HCT116 (cell line): ENCODE measurements around the gene CCNL1. TPM values are rescaled to one million over a fixed set of nuclear protein-coding genes. Genes with fewer than 3 reads are reported as not detected.

ENCODE experiments used
- ATAC-seq: fragments of 200-7000 bp; cut with Tn5 transposase; 2 replicates; pipeline ENCODE4 v1.9.1; 2020; ENCODE audit warnings: mild to moderate bottlenecking, moderate library complexity
- BruUV-seq: library from RNA; stranded (reverse); fragments of 400-500 nt; replicated peaks from 2 replicates; lab custom pipeline; 2021; lab: Mats Ljungman, UMichigan
- CTCF ChIA-PET: fragments of 300-600 bp; sonication (Branson Sonifier 250); formaldehyde crosslinking; loops from one replicate; lab custom pipeline; 2021; ENCODE audit warnings: antibody characterized with exemption; lab: Charles Lee
- POLR2A ChIA-PET: fragments of 300-600, 350-600 bp; sonication (Branson Sonifier 250); formaldehyde crosslinking; loops from one replicate; lab custom pipeline; 2021; ENCODE audit warnings: antibody characterized with exemption; lab: Charles Lee
- RAD21 ChIA-PET, 2 experiments: fragments of 300-600 bp; sonication (Branson Sonifier 250); formaldehyde crosslinking; loops; one replicate each; lab custom pipeline; 2023; ENCODE audit warnings: low total read pairs in 2 of 2; ENCODE audit not compliant: uncharacterized antibody in 2 of 2, unreplicated experiment in 2 of 2, low non-redundant PET in 1 of 2; lab: Charles Lee
- DNase-seq: peaks from one replicate; pipeline ENCODE4 v3.0.0-alpha.2; 2010; ENCODE audit warnings: low read depth, low spot score
- H2AFZ ChIP-seq: fragments of 200-600 bp; shearing (Covaris generic), sonication (generic); 2 replicates; pipeline ENCODE4 v1.6.1; 2017; ENCODE audit warnings: low read depth, mixed run types, mixed read lengths, antibody characterized with exemption, low read length; ENCODE audit not compliant: poor library complexity, severe bottlenecking
- H3K27ac ChIP-seq: 2 replicates; pipeline ENCODE4 v1.5.1; 2012; ENCODE audit warnings: low read depth, low read length
- H3K27me3 ChIP-seq: fragments of 200-600 bp; sonication (generic); 2 replicates; pipeline ENCODE4 v1.6.1; 2016; ENCODE audit warnings: mixed run types, low read length, mixed read lengths; ENCODE audit not compliant: insufficient read depth
- H3K36me3 ChIP-seq, 2 experiments: fragments of 200-500 bp in 1 of 2; fragments of 200-600 bp in 1 of 2; sonication (Bioruptor generic) in 1 of 2; sonication (generic) in 1 of 2; 2 replicates each; pipeline versions ENCODE4 v1.5.1 to v1.6.1; 2014 to 2016; ENCODE audit warnings: low read length in 2 of 2, inconsistent platforms in 1 of 2, mixed read lengths in 1 of 2, mixed run types in 1 of 2; ENCODE audit not compliant: insufficient read depth in 2 of 2, control insufficient read depth in 1 of 2
- H3K4me1 ChIP-seq, 2 experiments: fragments of 200-600 bp in 1 of 2; sonication (generic) in 1 of 2; 2 replicates each; pipeline versions ENCODE4 v1.5.1 to v1.6.1; 2012 to 2017; ENCODE audit warnings: low read length in 2 of 2, inconsistent platforms in 1 of 2, mild to moderate bottlenecking in 1 of 2, mixed read lengths in 1 of 2, mixed run types in 1 of 2, moderate library complexity in 1 of 2; ENCODE audit not compliant: insufficient read depth in 2 of 2, control insufficient read depth in 1 of 2
- H3K4me2 ChIP-seq: fragments of 200-600 bp; sonication (generic); 2 replicates; pipeline ENCODE4 v1.6.1; 2017; ENCODE audit warnings: mixed run types, low read length, mixed read lengths
- H3K4me3 ChIP-seq, 2 experiments: fragments of 200-600 bp in 1 of 2; sonication (generic) in 1 of 2; replicated peaks in 1 of 2; 2 replicates each; pipeline ENCODE4 v1.5.1; 2011 to 2016; ENCODE audit warnings: low read length in 2 of 2, control low read depth in 1 of 2, low read depth in 1 of 2, mild to moderate bottlenecking in 1 of 2, mixed read lengths in 1 of 2, mixed run types in 1 of 2
- H3K79me2 ChIP-seq: fragments of 200-600 bp; sonication (generic); 2 replicates; pipeline ENCODE4 v1.6.1; 2017; ENCODE audit warnings: mild to moderate bottlenecking, mixed run types, low read length, moderate library complexity, mixed read lengths; ENCODE audit not compliant: insufficient read depth
- H3K9ac ChIP-seq: fragments of 200-600 bp; sonication (generic); 2 replicates; pipeline ENCODE4 v1.6.1; 2016; ENCODE audit warnings: low read length, mixed read lengths
- H3K9me2 ChIP-seq: fragments of 200-600 bp; sonication (generic), shearing (Covaris generic); 2 replicates; pipeline ENCODE4 v1.6.1; 2017; ENCODE audit warnings: mixed run types, mild to moderate bottlenecking, moderate library complexity; ENCODE audit not compliant: insufficient read depth
- H3K9me3 ChIP-seq, 2 experiments: fragments of 200-500 bp in 1 of 2; fragments of 200-600 bp in 1 of 2; sonication (Bioruptor generic) in 1 of 2; sonication (generic) in 1 of 2; 2 replicates each; pipeline ENCODE4 v1.6.1; 2014 to 2017; ENCODE audit warnings: low read length in 2 of 2, mixed read lengths in 2 of 2, inconsistent platforms in 1 of 2, low read depth in 1 of 2, mild to moderate bottlenecking in 1 of 2, mixed run types in 1 of 2, moderate library complexity in 1 of 2; ENCODE audit not compliant: control insufficient read depth in 1 of 2, insufficient read depth in 1 of 2
- H4K20me1 ChIP-seq: fragments of 200-600 bp; sonication (generic), shearing (Covaris generic); 2 replicates; pipeline ENCODE4 v1.6.1; 2017; ENCODE audit warnings: mixed run types, mild to moderate bottlenecking, moderate library complexity; ENCODE audit not compliant: insufficient read depth
- ELF1 ChIP-seq: IDR thresholded peaks from 2 replicates; pipeline ENCODE4 v1.6.1; 2012; ENCODE audit warnings: low read depth, borderline replicate concordance
- FOSL1 ChIP-seq: IDR thresholded peaks from 2 replicates; pipeline ENCODE4 v1.6.1; 2012; ENCODE audit warnings: low read depth
- ZNF274 ChIP-seq: fragments of 200-500 bp; sonication (Bioruptor generic); IDR thresholded peaks from 2 replicates; pipeline ENCODE4 v1.6.1; 2014; ENCODE audit warnings: mild to moderate bottlenecking, low read depth, low read length, inconsistent platforms
- intact Hi-C: fragments of 100-400 bp; cut with micrococcal nuclease; formaldehyde crosslinking; loops from 2 replicates; pipeline ENCODE4 v1.10.0; 2022
- total RNA-seq: library from RNA; stranded (reverse); gene quantifications from one replicate; pipeline ENCODE4 v1.2.1, GENCODE V29; 2021; ENCODE audit not compliant: unreplicated experiment

CCNL1 gene
- total RNA-seq, 1 experiment from 2014 or later, result 96.7 TPM

DNA sequence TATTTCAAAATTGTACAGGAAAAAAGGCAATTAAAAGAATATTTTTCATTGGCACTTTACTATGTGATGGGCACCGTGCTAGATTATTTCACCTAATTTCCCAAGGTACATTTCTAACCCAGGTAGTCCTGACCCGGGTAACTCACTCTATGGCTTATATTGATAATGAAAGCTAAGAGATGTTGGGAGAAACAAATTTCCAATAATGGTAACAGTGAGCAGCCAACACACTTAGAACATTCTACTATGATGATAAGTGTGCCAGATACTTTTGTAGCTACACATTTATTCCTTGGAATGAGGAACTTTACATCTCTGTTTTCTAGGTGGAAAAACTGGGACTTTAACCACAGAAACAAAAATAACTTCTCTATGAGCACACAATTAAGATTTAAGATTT is 7.5 kb downstream of the CCNL1 start:
- no TSS peak for BruUV-seq
- no peak for TF ChIP-seq FOSL1
- TF ChIP-seq, all 23 proteins: peak for 0
- H3K27me3 ChIP-seq, result no peaks in the 10 kb centered on the region
- RAD21 ChIA-PET, result no interaction called here
- H3K9me2 ChIP-seq, result no peaks in the 10 kb centered on the region
- intact Hi-C loops, result no loop called here
- peaks cover 84% of the 10 kb centered on the region for H3K79me2 ChIP-seq
- ATAC-seq (no peak), DNase-seq (no peak)
- H4K20me1 ChIP-seq, result peaks cover 76% of the 10 kb centered on the region
- H3K9me3 ChIP-seq, result no peaks in the 10 kb centered on the region
- no peak overlapping the region for H3K27ac ChIP-seq
- no peak overlapping the region for H3K4me3 ChIP-seq
- no peak overlapping the region for H2AFZ ChIP-seq
- CTCF ChIA-PET, result no interaction called here
- no peaks in the 10 kb centered on the region for H3K4me1 ChIP-seq
- H3K36me3 ChIP-seq, result peaks cover 94 to 97% of the 10 kb centered on the region in 2 experiments
- no peak overlapping the region for H3K9ac ChIP-seq
- POLR2A ChIA-PET, result interaction anchor here (1.6 kb wide), 1 partner anchor 9 kb away, joined by 3 read pairs; no protein-coding TSS in a partner anchor
- H3K4me2 ChIP-seq, result no peak overlapping the region

DNA sequence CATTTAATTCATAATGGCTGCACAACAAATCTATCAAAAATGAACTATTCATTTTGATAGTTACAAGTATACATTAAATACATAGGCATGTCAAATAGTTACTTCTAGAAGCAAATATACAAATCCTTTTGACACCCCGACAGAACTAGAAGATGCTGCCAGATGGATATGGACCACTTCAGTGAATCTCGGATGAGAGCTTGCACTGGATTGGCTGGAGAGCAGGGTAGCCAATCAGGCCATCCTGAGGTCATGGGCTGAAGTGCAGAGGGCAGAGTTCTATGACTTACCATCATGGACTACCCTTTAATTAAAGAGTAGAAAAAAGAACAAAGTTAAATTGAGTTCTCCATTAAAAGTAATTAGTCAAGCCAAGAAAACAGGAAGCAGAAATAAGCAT is 8.3 kb downstream of the CCNL1 start:
- Histone ChIP-seq H4K20me1 (peaks cover 68% of the 10 kb centered on the region), H3K4me3 (no peak overlapping the region), H3K4me1 (no peaks in the 10 kb centered on the region), H3K36me3 (peaks cover 94 to 96% of the 10 kb centered on the region in 2 experiments), H3K27me3 (no peaks in the 10 kb centered on the region), H2AFZ (no peak overlapping the region), H3K9me3 (no peaks in the 10 kb centered on the region), H3K9me2 (no peaks in the 10 kb centered on the region), H3K9ac (no peak overlapping the region), H3K79me2 (peaks cover 76% of the 10 kb centered on the region), H3K4me2 (no peak overlapping the region), H3K27ac (no peak overlapping the region)
- no TSS peak for BruUV-seq
- RAD21 ChIA-PET, result no interaction called here
- DNase-seq, result no peak
- TF ChIP-seq ZNF274 (no peak), ELF1 (0 out of 2 replicates have a peak, but pooled peaks have one; percentile 11)
- ATAC-seq, result peak; percentile 54; the same call in 1 of the 2 replicates
- CTCF ChIA-PET, result no interaction called here
- POLR2A ChIA-PET, result no interaction called here
- intact Hi-C loops, result no loop called here
